MM.1S (cell line): Measurements from ENCODE around the gene ABCC1.

Source experiments
- DNase-seq: peaks from one replicate; pipeline ENCODE4 v3.0.0-alpha.2; 2015
- H2AFZ ChIP-seq: fragments of 300-600 bp; sonication (generic); 2 replicates; pipeline ENCODE4 v1.6.0; 2016; ENCODE audit warnings: antibody characterized with exemption, low read length
- H3F3A ChIP-seq: fragments of 300-600 bp; sonication (generic); 2 replicates; pipeline ENCODE4 v1.6.1; 2016; ENCODE audit warnings: mild to moderate bottlenecking, antibody characterized with exemption, low read length, moderate library complexity, mixed read lengths; ENCODE audit not compliant: insufficient read depth
- H3K27ac ChIP-seq: fragments of 300-600 bp; sonication (generic); 2 replicates; pipeline ENCODE4 v1.5.1; 2016; ENCODE audit warnings: mild to moderate bottlenecking, low read length
- H3K27me3 ChIP-seq: fragments of 300-600 bp; sonication (generic); replicated peaks from 2 replicates; pipeline ENCODE4 v1.6.0; 2016; ENCODE audit warnings: low read length; ENCODE audit not compliant: insufficient read depth
- H3K36me3 ChIP-seq: fragments of 300-600 bp; sonication (generic); replicated peaks from 2 replicates; pipeline ENCODE4 v1.6.1; 2016; ENCODE audit warnings: mild to moderate bottlenecking, low read length, mixed read lengths; ENCODE audit not compliant: insufficient read depth
- H3K4me1 ChIP-seq: fragments of 300-600 bp; sonication (generic); 2 replicates; pipeline ENCODE4 v1.6.1; 2016; ENCODE audit warnings: low read length, mixed read lengths
- H3K4me2 ChIP-seq: fragments of 300-600 bp; sonication (generic); 2 replicates; pipeline ENCODE4 v1.6.0; 2016; ENCODE audit warnings: low read depth, low read length
- H3K4me3 ChIP-seq: fragments of 300-600 bp; sonication (generic); 2 replicates; pipeline ENCODE4 v1.5.1; 2016; ENCODE audit warnings: low read length, mixed read lengths
- H3K79me2 ChIP-seq: fragments of 300-600 bp; sonication (generic); 2 replicates; pipeline ENCODE4 v1.6.1; 2016; ENCODE audit warnings: mixed run types, low read length, mixed read lengths
- H3K9ac ChIP-seq: fragments of 300-600 bp; sonication (generic); 2 replicates; pipeline ENCODE4 v1.6.1; 2016; ENCODE audit warnings: low read length, mixed read lengths
- H3K9me2 ChIP-seq: fragments of 300-600 bp; sonication (generic); replicated peaks from 2 replicates; pipeline ENCODE4 v1.6.1; 2016; ENCODE audit warnings: mild to moderate bottlenecking, low read length, mixed read lengths; ENCODE audit not compliant: insufficient read depth
- H3K9me3 ChIP-seq: fragments of 300-600 bp; sonication (generic); replicated peaks from 2 replicates; pipeline ENCODE4 v1.6.1; 2016; ENCODE audit warnings: mild to moderate bottlenecking, low read length, mixed read lengths; ENCODE audit not compliant: insufficient read depth
- H4K20me1 ChIP-seq: fragments of 300-600 bp; sonication (generic); 2 replicates; pipeline ENCODE4 v1.6.1; 2016; ENCODE audit warnings: mild to moderate bottlenecking, low read length, moderate library complexity, mixed read lengths; ENCODE audit not compliant: insufficient read depth
- EZH2 ChIP-seq: fragments of 300-600 bp; sonication (generic); optimal IDR thresholded peaks from 2 replicates; pipeline ENCODE3; 2017; ENCODE audit warnings: low read depth, mild to moderate bottlenecking, antibody characterized with exemption, low read length, mixed read lengths
- EZH2phosphoT487 ChIP-seq: fragments of 300-600 bp; sonication (generic); IDR thresholded peaks from 2 replicates; pipeline ENCODE4 v1.6.1; 2018; ENCODE audit warnings: antibody characterized with exemption, low read length
- TF ChIP-seq, protein P1 (sequence below): fragments of 300-600 bp; sonication (generic); IDR thresholded peaks from 2 replicates; pipeline ENCODE4 v1.5.1; 2016; ENCODE audit warnings: antibody characterized with exemption, low read length, mixed read lengths

ABCC1 gene

DNA sequence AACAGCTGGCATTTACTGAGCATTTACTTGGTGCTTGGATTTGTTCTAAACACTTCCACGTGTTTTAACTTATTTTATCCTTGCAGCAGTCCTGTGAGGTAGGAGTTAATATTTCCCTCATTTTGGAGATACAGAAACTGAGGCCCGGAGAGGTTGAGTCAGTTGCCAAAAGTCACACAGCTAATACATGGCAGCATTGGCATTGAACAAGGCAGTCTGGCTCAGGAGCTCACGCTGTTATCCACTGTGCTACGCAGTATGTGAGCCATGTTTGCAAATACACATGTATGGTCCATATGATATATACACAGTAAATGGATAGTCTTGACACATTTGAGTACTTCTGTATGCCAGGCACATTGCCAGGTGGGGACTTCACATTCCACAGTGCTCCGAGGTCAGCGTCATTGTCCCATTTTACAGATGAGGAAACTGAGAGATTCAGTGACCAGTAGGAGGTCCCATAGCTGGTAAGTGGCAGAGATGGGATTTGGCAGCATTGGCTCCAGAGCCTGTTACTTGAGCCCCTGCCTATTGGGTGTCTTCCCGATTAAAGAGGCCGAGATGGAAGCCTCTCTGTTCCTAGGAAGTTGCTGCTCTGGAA lies 163.1 kb downstream of the ABCC1 start:
- DNase-seq: no peak
- Histone ChIP-seq H3K27ac (no peak overlapping the region), H4K20me1 (no peaks in the 10 kb centered on the region), H3K4me2 (no peak overlapping the region), H3K9me2 (no peaks in the 10 kb centered on the region), H3K4me1 (no peaks in the 10 kb centered on the region), H3K4me3 (no peak overlapping the region), H3K9me3 (no peaks in the 10 kb centered on the region), H3K36me3 (no peaks in the 10 kb centered on the region), H3K79me2 (no peaks in the 10 kb centered on the region), H3K9ac (no peak overlapping the region), H3K27me3 (no peaks in the 10 kb centered on the region), H3F3A (no peaks in the 10 kb centered on the region), H2AFZ (no peak overlapping the region)
- TF ChIP-seq EZH2phosphoT487 (no peak), EZH2 (no peak)
- TF ChIP-seq, protein P1, sequence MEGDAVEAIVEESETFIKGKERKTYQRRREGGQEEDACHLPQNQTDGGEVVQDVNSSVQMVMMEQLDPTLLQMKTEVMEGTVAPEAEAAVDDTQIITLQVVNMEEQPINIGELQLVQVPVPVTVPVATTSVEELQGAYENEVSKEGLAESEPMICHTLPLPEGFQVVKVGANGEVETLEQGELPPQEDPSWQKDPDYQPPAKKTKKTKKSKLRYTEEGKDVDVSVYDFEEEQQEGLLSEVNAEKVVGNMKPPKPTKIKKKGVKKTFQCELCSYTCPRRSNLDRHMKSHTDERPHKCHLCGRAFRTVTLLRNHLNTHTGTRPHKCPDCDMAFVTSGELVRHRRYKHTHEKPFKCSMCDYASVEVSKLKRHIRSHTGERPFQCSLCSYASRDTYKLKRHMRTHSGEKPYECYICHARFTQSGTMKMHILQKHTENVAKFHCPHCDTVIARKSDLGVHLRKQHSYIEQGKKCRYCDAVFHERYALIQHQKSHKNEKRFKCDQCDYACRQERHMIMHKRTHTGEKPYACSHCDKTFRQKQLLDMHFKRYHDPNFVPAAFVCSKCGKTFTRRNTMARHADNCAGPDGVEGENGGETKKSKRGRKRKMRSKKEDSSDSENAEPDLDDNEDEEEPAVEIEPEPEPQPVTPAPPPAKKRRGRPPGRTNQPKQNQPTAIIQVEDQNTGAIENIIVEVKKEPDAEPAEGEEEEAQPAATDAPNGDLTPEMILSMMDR: no peak

DNA sequence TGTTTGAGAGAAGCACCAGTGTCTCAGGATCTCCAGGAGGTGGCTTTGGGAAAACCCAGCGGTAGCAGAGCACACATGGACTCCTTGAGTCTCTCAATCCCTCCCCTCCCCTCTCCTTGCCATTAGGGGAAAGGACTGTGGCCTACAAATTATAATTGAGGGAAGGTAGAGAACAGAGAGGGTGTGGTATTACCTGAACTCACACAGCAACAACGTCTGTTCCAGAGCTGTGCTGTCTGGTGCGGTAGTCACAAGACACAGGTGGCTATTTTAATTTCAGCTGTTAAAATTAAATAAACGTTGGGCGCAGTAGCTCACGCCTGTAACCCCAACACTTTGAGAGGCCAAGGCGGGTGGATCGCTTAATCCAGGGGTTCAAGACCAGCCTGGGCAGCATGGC lies 163.7 kb downstream of the ABCC1 start:
- Histone ChIP-seq H3K27ac (no peak overlapping the region), H3K4me1 (no peaks in the 10 kb centered on the region), H4K20me1 (no peaks in the 10 kb centered on the region), H3K9me2 (no peaks in the 10 kb centered on the region), H2AFZ (no peak overlapping the region), H3K36me3 (no peaks in the 10 kb centered on the region), H3K9me3 (no peaks in the 10 kb centered on the region), H3K9ac (no peak overlapping the region), H3F3A (no peaks in the 10 kb centered on the region), H3K27me3 (no peaks in the 10 kb centered on the region), H3K79me2 (no peaks in the 10 kb centered on the region), H3K4me2 (no peak overlapping the region), H3K4me3 (no peak overlapping the region)
- no peak for TF ChIP-seq EZH2
- TF ChIP-seq, protein P1: no peak
- TF ChIP-seq EZH2phosphoT487: no peak
- no peak for DNase-seq

DNA sequence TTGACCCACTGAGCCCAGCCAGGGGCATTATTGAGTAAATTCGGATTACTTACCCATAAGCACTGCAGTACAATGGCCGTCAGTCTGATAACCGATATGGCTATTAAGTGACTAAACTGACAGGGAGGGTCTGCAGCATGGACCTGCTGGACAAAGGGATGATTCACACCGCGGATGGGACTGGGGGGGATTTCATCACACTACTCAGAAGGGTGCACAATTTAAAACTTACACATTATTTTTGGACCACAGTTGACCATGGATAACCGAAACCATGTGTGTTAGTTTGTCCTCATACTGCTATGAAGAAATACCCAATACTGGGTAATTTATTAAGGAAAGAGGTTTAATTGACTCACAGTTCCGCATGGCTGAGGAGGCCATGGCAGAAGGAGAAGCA lies 167.4 kb downstream of the ABCC1 start:
- H3K4me2 ChIP-seq: no peak overlapping the region
- H3K9me2 ChIP-seq: no peaks in the 10 kb centered on the region
- H3K27ac ChIP-seq: no peak overlapping the region
- no peak overlapping the region for H3K4me3 ChIP-seq
- H2AFZ ChIP-seq: no peak overlapping the region
- no peaks in the 10 kb centered on the region for H3F3A ChIP-seq
- no peaks in the 10 kb centered on the region for H3K4me1 ChIP-seq
- H3K9ac ChIP-seq: no peak overlapping the region
- no peaks in the 10 kb centered on the region for H3K27me3 ChIP-seq
- H3K9me3 ChIP-seq: no peaks in the 10 kb centered on the region
- no peak for DNase-seq
- no peaks in the 10 kb centered on the region for H4K20me1 ChIP-seq
- no peaks in the 10 kb centered on the region for H3K79me2 ChIP-seq
- H3K36me3 ChIP-seq: no peaks in the 10 kb centered on the region
- TF ChIP-seq EZH2phosphoT487: no peak

DNA sequence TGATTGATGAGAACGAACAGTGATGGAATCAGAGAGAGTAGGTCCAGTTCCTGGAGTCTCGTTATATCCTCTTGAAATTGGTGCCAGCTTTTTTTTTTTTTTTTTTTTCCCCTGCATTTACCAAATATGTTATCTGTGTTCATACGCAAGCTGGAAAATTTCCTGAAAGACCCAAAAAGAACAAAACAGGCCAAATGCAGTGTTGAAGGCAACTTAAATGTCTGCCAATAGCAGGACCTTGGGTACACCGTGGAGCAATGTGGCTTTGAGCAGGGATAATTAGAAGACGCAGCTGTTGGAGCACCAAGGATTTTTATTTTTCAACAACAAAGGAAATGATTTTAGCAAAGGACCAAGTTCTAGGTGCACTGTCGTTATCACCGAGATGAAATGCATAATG lies 168.9 kb downstream of the ABCC1 start:
- no peak overlapping the region for H3K27ac ChIP-seq
- TF ChIP-seq, protein P1: no peak
- TF ChIP-seq EZH2: no peak
- no peaks in the 10 kb centered on the region for H3F3A ChIP-seq
- DNase-seq: no peak
- H2AFZ ChIP-seq: no peak overlapping the region
- no peak overlapping the region for H3K4me2 ChIP-seq
- H3K36me3 ChIP-seq: no peaks in the 10 kb centered on the region
- H3K4me3 ChIP-seq: no peak overlapping the region
- no peaks in the 10 kb centered on the region for H3K27me3 ChIP-seq
- H4K20me1 ChIP-seq: no peaks in the 10 kb centered on the region
- no peaks in the 10 kb centered on the region for H3K4me1 ChIP-seq
- no peaks in the 10 kb centered on the region for H3K79me2 ChIP-seq
- no peaks in the 10 kb centered on the region for H3K9me2 ChIP-seq
- H3K9ac ChIP-seq: no peak overlapping the region
- H3K9me3 ChIP-seq: no peaks in the 10 kb centered on the region
